HL-60 (cell line): ENCODE results near the gene APOL2.

Experiments used
- DNase-seq, 2 experiments: peaks; one replicate each; pipeline ENCODE4 v3.0.0-alpha.2; 2010 to 2020; ENCODE audit warnings: low read depth in 1 of 2, low spot score in 1 of 2
- H3K27ac ChIP-seq: fragments of 250-450 bp; sonication (Bioruptor Pico); replicated peaks from 2 replicates; pipeline ENCODE4 v1.5.1; 2020; ENCODE audit warnings: mild to moderate bottlenecking, moderate library complexity
- H3K27me3 ChIP-seq: fragments of 250-450 bp; sonication (Bioruptor Pico); 2 replicates; pipeline ENCODE4 v1.5.1; 2021; ENCODE audit warnings: mild to moderate bottlenecking, moderate library complexity; ENCODE audit not compliant: insufficient read depth, poor library complexity, severe bottlenecking
- H3K4me3 ChIP-seq: replicated peaks from 2 replicates; pipeline ENCODE4 v1.5.1; 2011; ENCODE audit warnings: mild to moderate bottlenecking, control low read depth, low read length; ENCODE audit not compliant: insufficient read depth
- GABPA ChIP-seq: IDR thresholded peaks from 2 replicates; pipeline ENCODE4 v1.6.1; 2012; ENCODE audit warnings: low read depth
- POLR2AphosphoS5 ChIP-seq: IDR thresholded peaks from 2 replicates; pipeline ENCODE4 v1.6.1; 2012; ENCODE audit warnings: low read depth
- SPI1 ChIP-seq: IDR thresholded peaks from 2 replicates; pipeline ENCODE4 v1.6.1; 2012; ENCODE audit warnings: low read depth, mild to moderate bottlenecking, borderline replicate concordance
- TF ChIP-seq, protein P1 (sequence below): IDR thresholded peaks from 2 replicates; pipeline ENCODE4 v1.6.1; 2012; ENCODE audit warnings: low read depth; ENCODE audit not compliant: insufficient replicate concordance
- TF ChIP-seq, protein P2 (sequence below): IDR thresholded peaks from one replicate; pipeline ENCODE4 v1.5.1; 2011; ENCODE audit warnings: low read length, control low read depth, inconsistent platforms; ENCODE audit not compliant: insufficient read depth

APOL2 gene

DNA sequence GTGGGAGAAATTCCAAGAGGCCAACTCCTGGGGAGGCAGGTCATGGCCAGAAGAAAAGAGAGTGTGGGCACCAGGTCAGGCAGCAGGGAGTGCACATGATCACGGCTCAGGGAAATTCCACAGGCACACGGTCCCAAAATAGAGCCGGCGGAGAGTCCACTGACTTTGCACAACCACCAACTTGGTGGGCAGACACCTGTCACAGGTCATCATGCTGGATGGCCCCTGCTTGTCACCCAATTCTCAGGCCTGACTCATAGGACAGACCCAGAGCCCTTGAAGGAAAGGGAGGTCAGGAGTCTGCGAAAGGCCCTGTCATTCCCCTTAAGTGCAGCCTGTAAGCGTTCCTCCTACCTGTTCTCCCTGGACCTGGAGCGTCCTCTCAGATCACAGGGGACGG lies 15.8 kb downstream of the APOL2 start:
- DNase-seq = no peak
- TF ChIP-seq, protein P1, sequence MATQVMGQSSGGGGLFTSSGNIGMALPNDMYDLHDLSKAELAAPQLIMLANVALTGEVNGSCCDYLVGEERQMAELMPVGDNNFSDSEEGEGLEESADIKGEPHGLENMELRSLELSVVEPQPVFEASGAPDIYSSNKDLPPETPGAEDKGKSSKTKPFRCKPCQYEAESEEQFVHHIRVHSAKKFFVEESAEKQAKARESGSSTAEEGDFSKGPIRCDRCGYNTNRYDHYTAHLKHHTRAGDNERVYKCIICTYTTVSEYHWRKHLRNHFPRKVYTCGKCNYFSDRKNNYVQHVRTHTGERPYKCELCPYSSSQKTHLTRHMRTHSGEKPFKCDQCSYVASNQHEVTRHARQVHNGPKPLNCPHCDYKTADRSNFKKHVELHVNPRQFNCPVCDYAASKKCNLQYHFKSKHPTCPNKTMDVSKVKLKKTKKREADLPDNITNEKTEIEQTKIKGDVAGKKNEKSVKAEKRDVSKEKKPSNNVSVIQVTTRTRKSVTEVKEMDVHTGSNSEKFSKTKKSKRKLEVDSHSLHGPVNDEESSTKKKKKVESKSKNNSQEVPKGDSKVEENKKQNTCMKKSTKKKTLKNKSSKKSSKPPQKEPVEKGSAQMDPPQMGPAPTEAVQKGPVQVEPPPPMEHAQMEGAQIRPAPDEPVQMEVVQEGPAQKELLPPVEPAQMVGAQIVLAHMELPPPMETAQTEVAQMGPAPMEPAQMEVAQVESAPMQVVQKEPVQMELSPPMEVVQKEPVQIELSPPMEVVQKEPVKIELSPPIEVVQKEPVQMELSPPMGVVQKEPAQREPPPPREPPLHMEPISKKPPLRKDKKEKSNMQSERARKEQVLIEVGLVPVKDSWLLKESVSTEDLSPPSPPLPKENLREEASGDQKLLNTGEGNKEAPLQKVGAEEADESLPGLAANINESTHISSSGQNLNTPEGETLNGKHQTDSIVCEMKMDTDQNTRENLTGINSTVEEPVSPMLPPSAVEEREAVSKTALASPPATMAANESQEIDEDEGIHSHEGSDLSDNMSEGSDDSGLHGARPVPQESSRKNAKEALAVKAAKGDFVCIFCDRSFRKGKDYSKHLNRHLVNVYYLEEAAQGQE = no peak
- no peaks in the 10 kb centered on the region for H3K27me3 ChIP-seq

DNA sequence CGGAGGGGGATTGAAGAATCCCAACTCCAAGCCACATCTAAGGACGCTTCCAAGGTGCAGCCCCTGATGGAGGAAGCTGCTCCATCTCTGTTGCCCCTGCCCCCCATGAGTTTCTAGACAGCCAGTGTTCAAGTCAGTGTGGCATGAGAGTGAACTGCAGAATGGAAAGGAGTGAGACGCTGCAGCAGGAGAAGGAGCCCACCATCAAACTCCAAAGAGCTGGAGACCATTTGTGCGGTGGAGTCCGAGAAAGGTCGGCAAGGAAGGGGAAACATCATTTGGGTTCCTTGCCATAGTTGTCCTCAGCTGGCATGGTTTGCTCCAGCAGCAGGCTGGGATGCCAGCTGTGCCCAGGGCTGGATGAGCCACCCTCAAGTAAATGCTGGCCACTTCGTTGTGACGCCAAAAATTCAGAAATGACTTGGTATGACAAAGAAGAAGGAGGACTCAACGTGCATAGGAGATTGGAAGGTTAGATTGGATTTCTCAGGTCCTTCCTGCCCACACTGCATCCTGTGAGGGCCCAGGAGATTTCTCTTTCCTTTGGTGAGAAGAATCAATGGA lies 16.4 kb downstream of the APOL2 start:
- TF ChIP-seq GABPA (no peak), SPI1 (no peak), POLR2AphosphoS5 (no peak)
- TF ChIP-seq, protein P2, sequence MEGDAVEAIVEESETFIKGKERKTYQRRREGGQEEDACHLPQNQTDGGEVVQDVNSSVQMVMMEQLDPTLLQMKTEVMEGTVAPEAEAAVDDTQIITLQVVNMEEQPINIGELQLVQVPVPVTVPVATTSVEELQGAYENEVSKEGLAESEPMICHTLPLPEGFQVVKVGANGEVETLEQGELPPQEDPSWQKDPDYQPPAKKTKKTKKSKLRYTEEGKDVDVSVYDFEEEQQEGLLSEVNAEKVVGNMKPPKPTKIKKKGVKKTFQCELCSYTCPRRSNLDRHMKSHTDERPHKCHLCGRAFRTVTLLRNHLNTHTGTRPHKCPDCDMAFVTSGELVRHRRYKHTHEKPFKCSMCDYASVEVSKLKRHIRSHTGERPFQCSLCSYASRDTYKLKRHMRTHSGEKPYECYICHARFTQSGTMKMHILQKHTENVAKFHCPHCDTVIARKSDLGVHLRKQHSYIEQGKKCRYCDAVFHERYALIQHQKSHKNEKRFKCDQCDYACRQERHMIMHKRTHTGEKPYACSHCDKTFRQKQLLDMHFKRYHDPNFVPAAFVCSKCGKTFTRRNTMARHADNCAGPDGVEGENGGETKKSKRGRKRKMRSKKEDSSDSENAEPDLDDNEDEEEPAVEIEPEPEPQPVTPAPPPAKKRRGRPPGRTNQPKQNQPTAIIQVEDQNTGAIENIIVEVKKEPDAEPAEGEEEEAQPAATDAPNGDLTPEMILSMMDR = no peak
- TF ChIP-seq, protein P1 = no peak
- Histone ChIP-seq H3K27ac (no peak overlapping the region), H3K4me3 (no peak overlapping the region), H3K27me3 (no peaks in the 10 kb centered on the region)
- DNase-seq = no peak

More for the DNA sequence above, 15.8 kb downstream of the APOL2 start:
- H3K4me3 ChIP-seq = no peak overlapping the region
- H3K27ac ChIP-seq = no peak overlapping the region

DNA sequence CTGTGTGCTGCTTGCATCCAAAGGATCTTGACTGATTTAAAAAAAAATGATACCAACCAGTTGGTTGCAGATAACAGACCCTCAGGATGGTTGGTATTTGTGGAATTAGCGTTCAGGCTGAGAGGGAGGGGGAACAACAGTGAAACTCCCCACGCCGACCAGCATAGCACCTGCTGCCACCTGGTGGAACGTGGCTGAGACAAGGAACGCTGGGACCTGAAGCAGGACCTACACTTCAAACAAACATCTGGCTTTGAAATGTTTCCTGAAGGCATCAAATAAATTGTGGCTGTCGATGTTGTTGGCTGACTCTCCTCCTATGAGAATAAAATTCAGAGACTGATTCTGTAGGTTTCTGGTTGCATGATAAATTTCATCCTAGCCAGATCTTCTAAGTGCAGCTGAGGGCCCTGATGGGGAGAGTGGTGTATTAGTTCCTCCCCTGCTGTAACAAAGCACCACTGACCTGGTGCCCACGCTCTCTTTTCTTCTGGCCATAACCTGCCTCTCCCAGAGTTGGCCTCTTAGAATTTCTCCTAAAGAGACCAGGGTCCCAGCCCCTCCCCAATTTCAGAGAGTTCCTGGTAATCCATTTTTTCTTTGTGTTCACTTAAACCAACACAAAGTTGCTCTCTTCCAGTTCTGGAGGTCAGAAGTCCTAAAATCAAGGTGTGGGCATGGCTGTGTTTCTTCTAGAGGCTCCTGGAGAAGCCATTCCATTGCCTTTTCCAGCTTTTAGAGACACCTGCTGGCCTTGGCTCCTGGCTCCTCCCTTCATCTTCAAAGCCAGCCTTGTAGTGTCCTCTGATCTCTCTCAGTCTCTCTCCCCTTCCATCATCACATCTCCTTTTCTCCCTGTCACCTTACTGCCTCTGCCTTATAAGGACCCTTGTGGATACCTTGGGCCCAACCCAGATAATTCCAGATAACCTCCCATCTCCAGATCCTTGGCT lies 17.3 kb downstream of the APOL2 start:
- TF ChIP-seq, protein P2 = peak; percentile 57
- TF ChIP-seq POLR2AphosphoS5 (no peak), GABPA (no peak), SPI1 (no peak)
- TF ChIP-seq, protein P1 = no peak
- peak in 1 of 2 experiments; percentile 55 for DNase-seq
- H3K27me3 ChIP-seq = no peaks in the 10 kb centered on the region
- H3K27ac ChIP-seq = no peak overlapping the region
- no peak overlapping the region for H3K4me3 ChIP-seq
